Esophagus muscularis mucosa (tissue), 4 donors: ENCODE measurements around the gene SLC35B2.

Source experiments
- CTCF ChIP-seq, 3 experiments: fragments of 200-600 bp in 2 of 3; fragments of 450-650 bp in 1 of 3; sonication (generic) in 2 of 3; IDR thresholded peaks; one replicate each; pipeline ENCODE4 v1.5.1; 2017 to 2019; ENCODE audit warnings: antibody characterized with exemption in 3 of 3, mild to moderate bottlenecking in 2 of 3, moderate library complexity in 1 of 3
- EP300 ChIP-seq: sonication (generic); formaldehyde crosslinking; IDR thresholded peaks from one replicate; pipeline ENCODE4 v1.6.1; 2017; ENCODE audit warnings: antibody characterized with exemption
- POLR2AphosphoS5 ChIP-seq, 2 donors: sonication (generic); formaldehyde crosslinking; IDR thresholded peaks; one replicate each; pipeline ENCODE4 v1.6.1; 2017; ENCODE audit warnings: antibody characterized with exemption in 2 of 2

GRCh38 chr6:44223319-44224028 is 33.9 kb downstream of the SLC35B2 start, which contains the start of gene SLC29A1:
- TF ChIP-seq EP300 (no peak), CTCF (IDR thresholded peaks at IDR 0.05) (peak in 1 of 3 experiments; percentile 12), POLR2AphosphoS5 (IDR thresholded peaks at IDR 0.05) (peak; percentile 72 to 88)
